ENCODE data around the gene FBXL16. TPM values are rescaled to one million over a fixed set of nuclear protein-coding genes. Genes with fewer than 3 reads are reported as not detected.

Gene FBXL16
- total RNA-seq = 0.19 and 2.0 TPM in 2 replicates

DNA sequence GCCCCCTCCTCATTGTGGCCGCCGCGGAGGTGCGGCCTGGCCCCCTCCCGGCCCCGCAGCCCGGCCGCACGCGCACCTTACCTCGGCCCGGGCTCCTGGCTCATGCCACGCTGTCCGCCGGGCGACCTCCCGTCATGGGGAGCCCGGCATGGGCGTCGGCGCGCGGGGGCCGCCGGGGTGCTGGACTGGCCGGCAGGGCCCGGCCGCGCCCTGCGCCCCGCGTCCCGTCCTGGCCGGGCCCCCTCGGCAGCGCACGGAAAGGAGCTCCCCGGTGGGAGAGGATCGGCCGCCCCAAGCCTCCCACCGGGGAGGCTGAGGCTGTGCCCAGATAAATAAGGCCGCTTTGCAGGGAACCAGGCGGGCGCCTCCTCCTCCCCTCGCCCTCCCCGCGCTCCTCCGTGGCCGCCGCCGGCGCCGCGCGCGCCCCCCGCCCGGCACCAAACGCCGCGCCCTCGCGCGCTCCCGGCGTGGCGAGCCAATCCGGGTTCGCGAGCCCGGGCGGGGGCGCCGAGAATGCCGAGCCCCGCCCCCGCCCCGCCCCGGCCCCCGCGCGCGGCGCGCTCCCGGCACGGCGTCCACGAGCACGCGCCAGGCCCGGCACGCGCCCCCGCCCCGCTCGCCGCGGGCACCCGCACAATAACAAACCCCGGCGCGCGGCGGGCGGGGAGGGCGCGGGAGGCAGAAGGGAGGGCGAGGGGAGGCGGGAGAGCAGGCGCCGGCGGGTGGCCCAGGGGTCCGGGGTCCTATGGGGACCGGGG lies at the start of gene FBXL16:
Gene FBXL16 (minus strand): TSS at position 371 of the 758 bp plus-strand sequence. CDS start 8,396 bp downstream, outside the sequence.

DNA sequence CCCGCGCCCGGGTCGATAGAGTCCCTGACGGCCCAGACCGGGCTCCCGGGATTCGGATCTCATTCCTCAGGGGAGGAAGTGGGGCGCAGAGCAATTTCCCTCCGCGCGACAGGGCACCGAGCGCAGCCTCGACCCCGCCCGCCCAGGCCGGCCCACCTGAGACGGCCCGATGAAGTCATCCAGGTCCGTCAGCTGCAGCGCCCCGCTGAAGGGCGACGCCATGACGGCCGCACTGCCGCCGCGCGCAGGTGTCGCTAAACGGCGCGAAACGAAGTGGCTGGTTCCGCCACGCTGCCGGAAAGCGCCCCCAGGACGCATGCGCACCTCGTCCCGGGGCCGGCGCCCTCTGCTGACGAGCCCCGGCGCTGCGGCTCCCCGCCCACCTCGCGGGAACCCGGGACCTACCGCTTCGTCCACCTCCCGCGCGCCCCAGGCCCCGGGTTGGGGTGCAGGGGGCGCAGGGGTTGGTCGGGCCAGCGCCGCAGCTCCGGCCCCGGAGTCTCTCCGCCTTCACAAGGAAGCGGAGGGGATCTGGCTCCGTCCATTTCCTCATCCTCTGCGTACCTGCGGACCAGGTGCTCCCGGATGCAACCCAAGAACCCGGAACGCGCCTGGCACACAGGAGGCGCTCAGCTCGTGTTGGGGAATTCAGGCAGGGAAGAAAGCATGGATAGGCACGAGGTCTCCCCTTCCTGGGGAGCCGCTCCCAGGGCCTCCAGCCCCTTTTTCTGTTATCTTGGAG lies 35.3 kb upstream of the FBXL16 start, which contains the start of gene CIAO3:
Gene CIAO3 (minus strand): TSS at position 234 of the 742 bp plus-strand sequence. CDS start 12 bp downstream, at position 222.

DNA sequence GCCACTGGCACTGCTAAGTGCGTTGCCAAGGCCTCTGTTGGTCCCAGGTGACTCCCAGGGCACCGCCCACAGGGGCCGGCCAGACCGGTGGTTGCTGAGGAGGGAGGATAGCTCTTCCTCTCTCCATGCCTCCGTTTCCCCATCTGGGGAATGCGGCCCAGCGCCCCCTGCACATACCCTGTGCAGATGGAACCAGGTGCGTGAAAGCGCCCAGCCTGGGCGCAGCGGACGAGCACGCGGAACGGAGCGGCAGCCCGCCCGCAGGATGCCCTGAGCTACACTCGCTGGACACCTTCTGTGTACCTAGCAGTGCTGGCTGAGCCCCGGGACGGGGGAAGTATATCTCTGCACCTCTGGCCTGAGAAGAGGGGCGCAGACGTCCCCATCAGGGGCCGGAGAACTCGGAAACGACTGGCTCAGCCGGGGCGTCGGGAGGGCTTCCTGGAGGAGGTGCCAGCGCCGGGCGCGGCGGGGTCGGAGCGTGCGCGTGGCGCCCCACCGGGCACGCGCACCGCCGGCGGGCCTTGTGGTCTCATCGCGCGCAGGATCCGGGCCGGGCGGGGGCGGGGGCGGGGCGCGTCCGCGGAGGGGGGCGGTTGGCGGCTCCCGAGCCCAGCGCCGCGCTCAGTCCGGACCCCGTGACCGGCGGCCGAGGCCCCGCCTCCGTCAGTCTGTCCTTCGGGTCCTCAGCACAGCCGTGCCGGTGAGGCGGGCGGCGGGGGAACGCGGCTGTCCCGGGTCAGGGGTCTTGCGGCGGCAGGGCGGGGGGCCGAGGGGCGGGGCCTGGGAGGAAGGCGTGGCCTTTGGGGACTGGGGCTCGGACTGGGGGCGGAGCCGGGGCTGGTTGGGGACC lies 21.1 kb upstream of the FBXL16 start, which contains the start of the genes CCDC78 and HAGHL:
Gene CCDC78 (minus strand): TSS at position 6 of the 853 bp plus-strand sequence. CDS start 76 bp downstream, outside the sequence.
Gene HAGHL (plus strand): TSS at position 669 of the 853 bp plus-strand sequence. CDS start 404 bp downstream, outside the sequence.

DNA sequence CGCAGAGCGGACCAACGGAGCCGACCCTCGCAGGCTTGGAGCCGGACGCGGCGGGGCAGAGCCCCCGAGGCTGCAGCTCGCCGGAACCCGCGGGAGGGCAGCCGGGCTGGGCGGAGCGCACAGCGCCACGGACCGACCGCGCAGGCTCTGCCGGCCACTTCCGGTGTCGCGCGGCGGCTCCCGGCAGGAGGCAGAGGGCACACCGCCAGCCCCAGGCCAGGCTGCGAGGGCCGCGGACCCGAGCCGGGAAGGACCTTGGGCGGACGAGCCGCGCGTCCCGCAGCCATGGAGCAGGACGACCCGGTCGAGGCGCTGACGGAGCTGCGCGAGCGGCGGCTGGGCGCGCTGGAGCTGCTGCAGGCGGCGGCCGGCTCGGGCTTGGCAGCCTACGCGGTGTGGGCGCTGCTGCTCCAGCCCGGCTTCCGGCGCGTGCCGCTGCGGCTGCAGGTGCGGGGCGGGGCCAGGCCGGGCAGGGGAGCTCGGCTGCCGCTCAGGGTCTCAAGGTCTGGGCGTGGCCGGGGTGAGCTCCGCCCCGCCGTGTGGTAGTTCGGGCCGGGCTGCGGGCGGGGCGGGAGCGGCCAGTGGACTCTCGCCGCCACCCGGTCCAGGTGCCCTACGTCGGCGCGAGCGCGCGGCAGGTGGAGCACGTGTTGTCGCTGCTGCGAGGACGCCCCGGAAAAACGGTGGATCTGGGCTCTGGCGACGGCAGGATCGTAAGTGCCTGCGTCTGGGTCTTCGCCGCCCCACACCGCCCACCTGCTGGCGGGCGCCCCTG lies 15.6 kb upstream of the FBXL16 start, which contains the start of gene ANTKMT:
Gene ANTKMT (plus strand): TSS at position 157 of the 775 bp plus-strand sequence. CDS start 129 bp downstream, at position 286.

GRCh38 chr16:714558-715476 lies 9.2 kb upstream of the FBXL16 start, which contains the start of gene METRN:
METRN (plus strand) TSS chr16:715118; CDS start chr16:715290, 172 bp downstream.

GRCh38 chr16:684071-684794 lies 21.4 kb downstream of the FBXL16 start, which contains the start of gene JMJD8:
JMJD8 (minus strand) TSS chr16:684334; CDS start chr16:684319, 15 bp downstream.

GRCh38 chr16:679814-680624 lies 25.6 kb downstream of the FBXL16 start, which contains the start of gene STUB1:
STUB1 (plus strand) TSS chr16:680410; CDS start chr16:680526, 116 bp downstream.

GRCh38 chr16:674968-675883 lies 30.4 kb downstream of the FBXL16 start, which contains the start of gene RHBDL1:
RHBDL1 (plus strand) TSS chr16:675671; CDS start chr16:675791, 120 bp downstream.

DNA sequence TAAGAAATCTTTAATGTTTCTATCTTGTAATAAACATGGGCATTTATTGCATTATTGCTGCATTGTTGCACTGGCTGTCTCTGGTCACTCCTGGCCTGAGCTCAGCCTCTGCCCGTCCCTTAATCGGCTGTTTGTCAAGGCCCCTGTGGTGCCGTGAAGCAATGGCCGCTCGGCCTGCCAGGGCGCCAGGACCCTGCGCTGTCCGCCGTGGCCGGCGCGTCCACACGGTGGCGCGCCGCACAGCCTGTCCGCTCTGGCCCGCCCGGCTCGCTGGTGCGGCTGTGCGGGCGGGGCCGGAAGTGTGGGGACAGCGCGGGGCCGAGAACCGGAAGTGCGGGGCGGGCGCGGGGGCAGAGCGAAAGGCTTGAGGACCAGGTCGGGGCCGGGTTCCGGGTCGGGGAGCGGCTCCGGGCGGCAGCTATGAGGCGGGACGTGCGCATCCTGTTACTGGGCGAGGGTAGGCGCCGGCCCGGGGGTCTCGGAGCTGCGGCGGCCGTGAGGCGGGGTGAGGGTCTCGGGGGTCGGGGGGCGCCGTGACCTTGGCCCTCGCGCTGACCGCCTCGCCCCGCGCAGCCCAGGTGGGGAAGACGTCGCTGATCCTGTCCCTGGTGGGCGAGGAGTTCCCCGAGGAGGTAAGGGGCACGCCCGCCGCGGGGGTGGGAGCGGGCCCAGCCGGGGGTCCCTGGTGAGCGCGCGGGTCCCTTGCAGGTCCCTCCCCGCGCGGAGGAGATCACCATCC lies 37.7 kb downstream of the FBXL16 start, which contains the start of gene RHOT2:
Gene RHOT2 (plus strand): TSS at position 353 of the 739 bp plus-strand sequence. CDS start 68 bp downstream, at position 421.

GRCh38 chr16:648781-649589 lies 56.6 kb downstream of the FBXL16 start, which contains the start of gene WDR90:
WDR90 (plus strand) TSS chr16:649365; CDS start chr16:649417, 52 bp downstream.

Other genes with a start within 250 kb of the FBXL16 start
- gene CAPN15, start 178.1 kb downstream of the FBXL16 start, total RNA-seq = 39.7 and 43.8 TPM in 2 replicates
- not detected in 2 replicates for gene PRR35, start 145.4 kb downstream of the FBXL16 start, total RNA-seq
- gene NHLRC4, start 138.8 kb downstream of the FBXL16 start, total RNA-seq = 0.11 and 0.16 TPM in 2 replicates
- 19.8 and 27.6 TPM in 2 replicates for gene PIGQ, start 135.8 kb downstream of the FBXL16 start, total RNA-seq
- gene RAB40C, start 115.7 kb downstream of the FBXL16 start, total RNA-seq = 18.1 and 19.2 TPM in 2 replicates
- 0.47 TPM in 1 of 2 replicates, not detected in the other for gene WFIKKN1, start 74.8 kb downstream of the FBXL16 start, total RNA-seq
- 161 and 174 TPM in 2 replicates for gene METTL26, start 69.5 kb downstream of the FBXL16 start, total RNA-seq
- 36.5 and 55.2 TPM in 2 replicates for gene MCRIP2, start 64.0 kb downstream of the FBXL16 start, total RNA-seq
- gene WDR90, start 56.4 kb downstream of the FBXL16 start, total RNA-seq = 8.5 and 9.8 TPM in 2 replicates
- gene RHOT2, start 37.7 kb downstream of the FBXL16 start, total RNA-seq = 52.0 and 72.9 TPM in 2 replicates
- gene RHBDL1, start 30.1 kb downstream of the FBXL16 start, total RNA-seq = 5.1 and 9.8 TPM in 2 replicates
- 216 and 264 TPM in 2 replicates for gene STUB1, start 25.4 kb downstream of the FBXL16 start, total RNA-seq
- gene JMJD8, start 21.5 kb downstream of the FBXL16 start, total RNA-seq = 35.5 and 58.9 TPM in 2 replicates
- 9.1 and 9.4 TPM in 2 replicates for gene WDR24, start 15.4 kb downstream of the FBXL16 start, total RNA-seq
- gene METRN, start 9.3 kb upstream of the FBXL16 start, total RNA-seq = 119 and 198 TPM in 2 replicates
- gene ANTKMT, start 15.3 kb upstream of the FBXL16 start, total RNA-seq = 61.5 and 70.2 TPM in 2 replicates
- 3.6 and 3.8 TPM in 2 replicates for gene CCDC78, start 20.6 kb upstream of the FBXL16 start, total RNA-seq
- gene HAGHL, start 21.3 kb upstream of the FBXL16 start, total RNA-seq = 18.9 and 26.2 TPM in 2 replicates
- gene CIAO3, start 35.2 kb upstream of the FBXL16 start, total RNA-seq = 19.4 and 30.0 TPM in 2 replicates
- 0.78 and 3.8 TPM in 2 replicates for gene MSLN, start 54.9 kb upstream of the FBXL16 start, total RNA-seq
- 29.0 and 43.2 TPM in 2 replicates for gene RPUSD1, start 82.6 kb upstream of the FBXL16 start, total RNA-seq
- 23.5 and 26.5 TPM in 2 replicates for gene CHTF18, start 82.8 kb upstream of the FBXL16 start, total RNA-seq
- not detected in 2 replicates for gene GNG13, start 94.9 kb upstream of the FBXL16 start, total RNA-seq

Data from hair follicular keratinocyte (primary cell).